ENCODE results near the gene DNTT.

Gene DNTT

GRCh38 chr10:96311180-96311715 is 7.0 kb downstream of the DNTT start:
- no peak for DNase-seq

DNA sequence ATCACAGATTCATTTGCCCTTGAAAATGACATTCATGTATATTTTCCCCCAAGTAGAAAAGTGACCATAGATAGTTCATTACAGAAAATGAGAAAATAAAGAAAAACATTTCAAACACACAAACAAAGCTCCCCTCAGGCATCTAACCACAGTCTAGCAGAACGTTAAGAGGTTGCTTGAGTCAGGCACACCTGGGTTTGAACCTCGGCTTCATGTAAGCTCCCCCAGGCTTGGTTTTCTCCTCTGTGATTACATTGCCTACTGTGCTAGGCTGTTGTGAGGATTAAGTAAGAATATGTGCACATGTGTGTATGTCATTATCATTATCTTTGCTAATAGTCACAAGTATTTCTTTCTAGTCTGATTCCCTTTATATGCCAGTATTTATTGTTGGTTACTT is 9.1 kb downstream of the DNTT start:
- DNase-seq = no peak

DNA sequence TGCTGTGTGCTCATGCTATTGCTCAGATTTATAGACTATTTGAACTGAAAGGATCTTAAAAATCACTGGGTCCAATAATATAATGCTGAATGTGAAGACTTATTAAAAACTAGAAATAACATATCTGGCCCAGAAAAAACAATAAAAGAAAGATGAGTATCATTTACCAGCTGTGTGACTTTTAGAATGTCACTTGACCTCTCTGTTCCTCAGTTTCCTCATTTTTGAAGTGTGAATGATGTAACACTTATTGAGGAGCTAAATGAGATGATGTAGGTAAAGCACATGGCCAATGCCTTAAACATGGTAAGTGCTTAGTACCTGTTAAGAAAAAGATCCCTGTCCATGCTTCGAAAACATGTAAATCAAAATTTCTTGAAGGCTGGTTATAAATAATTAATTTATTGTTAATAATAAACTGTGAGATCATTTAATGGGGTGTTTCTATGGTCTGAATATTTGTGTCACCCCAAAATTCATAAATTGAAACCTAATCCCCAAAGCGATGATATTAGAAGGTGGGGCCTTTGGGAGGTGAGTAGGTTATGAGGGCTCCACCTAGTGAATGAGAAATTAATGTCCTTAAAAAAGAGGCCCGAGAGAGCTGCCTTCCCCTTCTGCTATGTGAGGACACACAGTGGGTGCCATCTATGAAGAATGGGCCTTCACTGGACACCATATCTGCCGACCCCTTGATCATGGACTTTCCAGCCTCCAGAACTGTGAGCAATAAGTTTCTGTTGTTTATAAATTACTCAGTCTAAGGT is 13.0 kb downstream of the DNTT start:
- no peak for DNase-seq

GRCh38 chr10:96319754-96320474 is 15.7 kb downstream of the DNTT start:
- DNase-seq = no peak

DNA sequence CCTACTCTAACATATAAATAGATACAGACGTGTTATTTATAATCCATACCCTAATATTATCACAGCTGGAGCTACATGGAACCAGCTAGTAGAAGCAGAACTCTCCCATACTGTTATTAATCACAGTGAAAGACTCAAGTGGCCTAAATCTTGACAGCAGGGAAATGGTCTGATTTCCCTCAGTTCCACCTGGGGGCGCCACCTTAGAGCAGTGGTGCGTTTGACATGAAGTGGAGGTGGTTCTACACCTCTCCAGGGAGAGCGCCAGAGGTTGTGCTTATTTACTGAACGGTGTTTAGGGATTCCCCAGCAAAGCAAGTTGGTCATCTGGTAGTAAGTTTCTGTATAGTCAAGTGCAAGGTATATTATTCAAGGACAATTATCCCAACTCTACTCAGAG is 17.6 kb downstream of the DNTT start:
- DNase-seq = no peak

GRCh38 chr10:96322275-96322674 is 18.0 kb downstream of the DNTT start:
- no peak for DNase-seq

GRCh38 chr10:96324447-96324846 is 20.2 kb downstream of the DNTT start:
- no peak for DNase-seq

- no peak for DNase-seq
Measured at GRCh38 chr10:96325719-96326373, 21.6 kb downstream of the DNTT start.

DNA sequence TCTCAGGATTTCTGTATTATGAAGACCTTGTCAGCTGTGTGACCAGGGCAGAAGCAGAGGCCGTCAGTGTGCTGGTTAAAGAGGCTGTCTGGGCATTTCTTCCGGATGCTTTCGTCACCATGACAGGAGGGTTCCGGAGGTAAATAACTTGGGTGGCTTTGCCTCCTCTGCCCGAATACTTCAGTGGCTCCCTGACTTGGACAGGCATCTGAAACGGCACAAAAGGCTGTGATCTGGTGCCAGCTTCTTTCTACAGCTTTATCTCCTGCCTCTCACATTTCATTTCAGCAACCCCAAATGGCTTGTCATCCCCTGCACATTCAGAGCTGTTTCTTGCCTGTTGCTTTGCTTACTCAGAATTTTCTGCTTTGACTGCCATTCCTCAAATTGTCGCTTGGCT is 23.2 kb downstream of the DNTT start:
- DNase-seq = no peak

GRCh38 chr10:96333101-96333500 is 28.9 kb downstream of the DNTT start:
- no peak for DNase-seq

- no peak for DNase-seq
Measured at GRCh38 chr10:96334616-96335526, 30.6 kb downstream of the DNTT start.

GRCh38 chr10:96337106-96337505 is 32.9 kb downstream of the DNTT start:
- no peak for DNase-seq

DNA sequence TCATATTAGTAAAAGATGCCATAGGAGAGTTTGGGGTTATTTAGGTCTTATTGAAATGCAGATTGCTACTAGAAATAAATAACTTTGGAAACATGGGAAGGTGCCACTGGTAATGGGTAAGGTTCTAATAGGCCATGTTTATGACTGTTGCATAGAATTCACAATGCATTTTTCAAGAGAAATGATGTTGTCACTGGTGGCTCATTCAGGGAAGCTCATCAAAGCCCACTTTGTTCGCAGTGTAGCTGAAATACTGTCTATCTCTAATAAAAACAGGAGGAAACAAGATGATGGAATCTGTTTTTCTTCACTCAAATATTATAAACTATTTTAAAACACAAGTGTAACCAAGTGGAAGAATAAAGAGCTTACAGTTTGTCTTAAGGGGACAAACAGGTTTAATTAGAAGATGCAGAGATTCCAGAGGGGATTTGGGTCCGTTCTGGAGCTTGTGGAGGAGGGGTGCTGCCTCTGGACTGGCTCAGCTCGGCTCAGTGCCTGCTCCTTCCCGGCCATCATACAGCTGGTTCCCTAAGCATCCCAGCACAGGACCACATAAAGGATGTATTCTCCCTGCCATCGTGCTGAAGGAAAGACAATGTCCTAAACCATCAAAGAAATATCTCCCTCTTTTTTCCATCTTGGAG is 34.2 kb downstream of the DNTT start:
- DNase-seq = no peak

DNA sequence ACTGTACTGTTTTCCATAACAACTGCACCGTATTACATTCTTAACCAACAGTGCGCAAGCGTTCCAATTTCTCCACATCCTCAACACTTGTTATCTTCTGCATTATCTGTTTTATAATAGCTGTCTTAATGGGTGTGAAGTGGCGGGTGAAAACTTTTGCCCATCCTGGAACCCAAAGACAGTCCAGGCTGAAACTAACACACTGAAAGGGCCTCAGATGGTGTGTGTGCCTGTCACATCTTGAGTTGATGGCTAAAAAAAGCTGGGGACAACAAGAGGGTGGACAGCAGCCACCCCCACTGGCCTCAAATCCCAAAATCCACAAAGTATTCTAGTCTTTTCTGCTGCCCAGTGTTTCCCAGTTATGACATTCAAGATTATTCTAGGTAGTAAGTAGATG is 35.1 kb downstream of the DNTT start:
- no peak for DNase-seq

GRCh38 chr10:96339956-96340904 is 36.0 kb downstream of the DNTT start:
- DNase-seq = no peak

DNA sequence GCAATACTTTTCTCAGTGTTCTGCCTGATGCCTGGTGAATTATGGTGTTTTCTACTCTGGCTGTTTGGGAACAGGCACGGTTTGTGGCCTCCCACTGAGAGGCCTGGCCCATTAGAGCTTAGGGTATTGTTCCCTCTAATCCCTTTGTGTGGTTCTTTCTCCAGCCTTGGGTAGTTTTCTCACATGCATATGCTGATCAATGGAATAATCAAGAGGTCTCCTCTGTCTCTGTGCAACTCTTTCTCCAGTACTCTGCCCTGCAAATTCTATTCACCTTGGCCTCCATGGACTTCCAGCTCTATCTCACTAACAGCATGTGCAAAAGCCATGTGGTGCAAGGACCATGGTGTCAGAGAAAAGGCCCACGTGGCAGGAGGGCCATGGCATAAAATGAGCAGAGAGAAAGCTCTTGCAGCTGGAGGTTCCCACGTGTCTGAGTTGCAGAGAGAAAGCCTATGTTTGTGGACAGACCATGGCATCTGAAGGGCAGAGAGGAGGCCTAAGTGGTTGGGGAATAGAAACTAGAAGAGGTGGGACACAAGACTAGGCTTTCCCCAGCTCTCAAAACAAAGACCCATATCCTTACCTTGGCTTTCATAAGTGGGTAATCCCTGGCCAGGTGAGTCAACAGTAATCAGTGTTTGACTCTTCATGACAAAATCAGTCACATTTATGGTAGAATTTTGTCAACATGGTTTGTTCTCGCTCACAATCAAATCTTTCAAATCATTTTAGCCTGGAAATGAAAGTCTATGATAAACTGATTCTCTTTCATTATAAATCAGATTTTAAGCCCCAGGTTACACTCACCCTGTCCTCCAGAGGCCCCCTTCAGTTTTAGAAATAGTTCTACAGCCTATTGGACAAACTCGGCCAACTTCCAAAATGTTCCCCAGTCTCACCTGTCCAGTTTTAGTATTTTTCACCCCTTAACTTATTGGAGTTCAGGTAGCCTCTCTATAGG is 37.3 kb downstream of the DNTT start:
- no peak for DNase-seq

GRCh38 chr10:96342402-96342801 is 38.2 kb downstream of the DNTT start:
- DNase-seq = no peak

- no peak for DNase-seq
Measured at GRCh38 chr10:96344178-96344577, 39.9 kb downstream of the DNTT start.

GRCh38 chr10:96345222-96345621 is 41.0 kb downstream of the DNTT start:
- DNase-seq = no peak

GRCh38 chr10:96346295-96346694 is 42.1 kb downstream of the DNTT start:
- DNase-seq = no peak
